Activated T-helper 9 cell treated with anti-CD3 and anti-CD28 coated beads, Interleukin-2, amount 50 U/mL, for 16 hours (primary cell): ENCODE measurements around the gene RAB3A.

ENCODE experiments used
- DNase-seq: peaks from one replicate; pipeline ENCODE4 v3.0.0-alpha.2; 2020; ENCODE audit warnings: low read depth

The RAB3A gene

DNA sequence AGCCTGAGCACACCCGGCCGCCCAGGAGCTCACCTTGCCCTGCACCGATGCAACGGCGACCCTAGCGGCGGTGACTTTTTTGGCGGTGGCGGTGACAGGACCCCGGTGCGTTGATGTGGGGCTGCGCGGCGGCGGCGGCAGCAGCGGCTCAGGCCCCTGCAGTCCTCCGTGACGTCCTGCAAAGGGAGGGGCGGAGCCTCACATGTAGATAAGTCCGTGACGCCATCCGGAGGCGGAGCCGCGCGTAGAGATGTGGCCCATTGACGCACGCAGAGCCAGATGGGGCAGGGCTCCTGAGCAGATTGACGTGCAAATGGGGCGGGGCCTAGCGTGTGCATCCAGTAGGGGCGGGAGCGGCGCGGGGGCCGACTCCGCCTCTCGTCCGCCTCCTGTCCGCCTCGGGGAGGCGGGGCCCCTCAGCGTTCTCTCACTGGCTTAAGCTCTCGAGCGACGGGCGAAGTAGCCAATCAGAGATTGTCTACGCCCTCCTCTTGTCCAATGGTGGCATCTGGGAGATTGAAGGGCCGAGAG lies at the start of gene RAB3A:
RAB3A (minus strand) TSS at position 180 of the 531 bp plus-strand sequence. CDS start 1,302 bp downstream, outside the sequence.
- DNase-seq, result peak; percentile 100

GRCh38 chr19:18253130-18253529 lies 49.3 kb upstream of the RAB3A start:
- no peak for DNase-seq

- DNase-seq, result no peak
Observed at GRCh38 chr19:18252370-18252717, 48.5 kb upstream of the RAB3A start.

GRCh38 chr19:18251587-18252369 lies 47.9 kb upstream of the RAB3A start:
- DNase-seq, result peak; percentile 71

GRCh38 chr19:18249834-18250233 lies 46.0 kb upstream of the RAB3A start:
- DNase-seq, result no peak

GRCh38 chr19:18245297-18245696 lies 41.5 kb upstream of the RAB3A start:
- DNase-seq, result no peak

DNA sequence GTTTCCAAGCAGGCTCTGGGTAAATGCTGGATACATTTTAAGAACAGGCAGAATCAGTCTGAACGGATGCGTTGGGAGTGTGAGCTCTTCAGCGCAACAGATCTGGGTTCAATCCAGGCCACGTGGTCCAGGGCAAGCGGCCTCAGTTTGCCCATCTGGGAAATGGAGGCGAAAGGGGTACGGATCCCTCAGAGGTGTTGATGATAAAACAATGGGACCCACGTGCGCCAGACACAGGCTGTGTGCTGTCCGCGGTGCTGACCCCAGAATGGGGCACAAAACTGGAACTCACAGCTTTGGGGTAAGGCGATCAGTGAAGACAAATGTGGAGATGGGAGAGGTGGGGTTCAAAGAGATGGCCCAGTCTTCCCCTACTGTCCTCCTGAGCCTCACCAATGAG lies 35.5 kb upstream of the RAB3A start:
- no peak for DNase-seq

DNA sequence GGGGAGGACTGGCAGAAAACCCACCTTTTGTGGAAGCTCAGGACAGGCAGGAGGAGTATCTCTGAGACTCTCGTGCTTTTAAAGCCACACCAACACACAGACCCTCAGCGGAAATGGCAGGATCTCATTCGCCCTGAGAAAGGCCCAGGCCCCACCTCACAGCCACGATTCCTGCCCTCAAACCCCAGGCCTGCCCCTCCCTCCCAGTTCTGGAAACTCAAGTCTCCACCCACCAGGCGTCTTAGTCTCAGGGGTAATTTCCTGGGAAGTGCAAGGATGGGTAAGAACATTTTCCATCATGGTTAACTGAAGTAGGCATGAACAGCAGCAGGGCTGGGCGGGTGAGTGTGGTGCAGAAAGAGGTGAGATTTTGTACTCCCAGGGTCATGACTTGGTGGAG lies 30.4 kb upstream of the RAB3A start:
- DNase-seq, result no peak

DNA sequence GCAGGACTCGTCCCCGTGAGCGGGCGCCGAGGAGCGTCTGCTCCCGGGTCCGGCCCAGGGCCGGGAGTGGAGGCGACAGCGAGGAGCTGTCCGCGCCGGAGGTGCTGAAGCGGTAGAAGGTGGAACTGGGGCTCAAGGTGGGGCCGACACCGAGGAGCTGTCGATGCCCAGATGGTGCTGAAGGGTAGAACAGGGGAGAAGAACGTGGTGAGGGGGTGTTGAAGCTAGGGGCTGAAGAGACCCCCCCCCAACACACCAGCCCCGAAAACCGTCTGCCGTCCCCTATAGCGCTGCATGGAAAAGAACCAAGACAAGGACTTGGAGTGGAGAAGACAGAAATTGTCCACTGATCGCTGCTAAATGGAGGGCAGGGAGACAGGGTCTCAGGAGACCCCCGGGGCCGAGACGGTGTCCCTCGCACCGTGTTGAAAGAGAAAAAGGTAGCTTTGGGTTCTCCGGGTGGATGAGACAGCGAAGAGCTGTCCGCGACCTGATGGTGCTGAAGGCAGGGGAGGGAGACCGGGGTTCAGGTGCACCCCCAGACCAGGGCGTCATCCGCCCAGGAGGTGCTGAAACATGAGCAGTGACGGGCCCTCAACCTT lies 29.5 kb upstream of the RAB3A start:
- DNase-seq, result no peak

GRCh38 chr19:18232540-18233223 lies 28.8 kb upstream of the RAB3A start:
- DNase-seq, result no peak

- DNase-seq, result no peak
Observed at GRCh38 chr19:18231775-18232174, 27.9 kb upstream of the RAB3A start.

- DNase-seq, result no peak
Observed at GRCh38 chr19:18230941-18231734, 27.3 kb upstream of the RAB3A start.

- no peak for DNase-seq
Observed at GRCh38 chr19:18229915-18230314, 26.1 kb upstream of the RAB3A start.

GRCh38 chr19:18229474-18229873 lies 25.6 kb upstream of the RAB3A start:
- DNase-seq, result no peak

GRCh38 chr19:18227781-18228271 lies 24.0 kb upstream of the RAB3A start:
- no peak for DNase-seq

DNA sequence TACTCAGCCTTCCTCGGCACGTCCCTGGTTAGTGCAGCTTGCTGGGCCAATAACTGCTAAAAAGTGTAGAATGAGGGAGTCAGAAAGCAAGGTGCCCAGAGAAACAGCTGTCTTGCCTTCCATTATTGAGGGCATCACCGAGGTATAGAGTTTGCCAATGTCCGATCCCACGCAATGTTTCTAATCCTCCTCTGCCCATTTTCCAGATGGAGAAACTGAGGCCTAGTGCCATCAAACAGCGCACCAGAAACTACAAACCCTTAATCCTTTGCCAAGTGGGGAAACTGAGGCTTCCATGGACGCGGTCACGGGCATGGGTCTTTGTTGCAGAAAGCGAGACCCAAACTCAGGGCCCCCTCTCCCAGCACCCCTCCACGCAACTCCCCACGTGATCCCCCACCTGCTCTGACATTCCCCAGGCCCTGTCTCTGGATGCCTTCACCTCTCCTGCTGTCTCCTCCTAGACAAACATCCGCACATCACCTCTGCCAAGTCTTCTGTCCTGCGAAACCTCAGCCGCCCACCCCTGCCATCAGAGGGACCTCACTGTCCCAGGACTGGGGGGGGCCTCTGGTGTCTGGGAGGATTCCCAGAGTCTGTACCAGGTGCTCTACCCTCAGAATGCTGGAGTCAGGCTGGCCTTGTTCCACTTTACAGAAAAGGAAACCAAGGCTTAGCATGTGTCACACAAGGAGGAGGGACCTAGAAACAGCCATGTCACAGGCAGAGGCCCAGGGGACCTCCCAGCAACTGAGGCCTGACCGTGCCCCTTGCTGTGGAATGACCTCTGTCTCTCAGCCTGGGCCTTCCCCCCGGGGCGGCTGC lies 23.3 kb upstream of the RAB3A start:
- no peak for DNase-seq

GRCh38 chr19:18225702-18226468 lies 22.0 kb upstream of the RAB3A start, which contains the start of gene PDE4C:
PDE4C (minus strand) TSS chr19:18226438; CDS start chr19:18226415, 23 bp downstream.
- DNase-seq, result no peak

DNA sequence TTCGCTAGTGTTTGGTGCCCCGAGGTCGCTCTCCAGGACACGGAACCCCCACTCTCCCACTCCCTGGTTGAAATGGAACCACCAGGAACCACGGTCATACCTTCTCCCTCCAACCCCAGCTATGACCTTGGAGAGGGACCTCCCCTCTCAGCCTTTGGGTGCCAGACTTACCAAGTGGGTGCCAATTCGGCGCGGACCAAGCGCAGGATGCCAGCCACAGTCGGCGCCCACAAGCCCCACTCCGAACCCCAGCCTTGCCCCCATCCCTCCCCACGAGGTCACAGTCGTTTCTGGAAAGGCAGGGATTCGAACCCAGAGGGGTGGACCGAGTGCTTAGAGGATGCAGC lies 21.5 kb upstream of the RAB3A start:
- DNase-seq, result no peak

- DNase-seq, result peak; percentile 76
Observed at GRCh38 chr19:18224525-18225354, 20.9 kb upstream of the RAB3A start.
